BE2C (cell line): ENCODE results near the gene FMNL2.

Source experiments
- DNase-seq: peaks from one replicate; pipeline ENCODE4 v3.0.0-alpha.2; 2020
- H3K27me3 ChIP-seq: fragments of 250-450 bp; sonication (Bioruptor Pico); 2 replicates; pipeline ENCODE4 v1.5.1; 2020; ENCODE audit warnings: mild to moderate bottlenecking
- H3K36me3 ChIP-seq: fragments of 250-450 bp; sonication (Bioruptor Pico); 2 replicates; pipeline ENCODE4 v1.5.1; 2020; ENCODE audit warnings: mild to moderate bottlenecking
- H3K4me1 ChIP-seq: fragments of 250-450 bp; sonication (Bioruptor Pico); 2 replicates; pipeline ENCODE4 v1.5.1; 2020
- H3K4me3 ChIP-seq: 2 replicates; pipeline ENCODE4 v1.5.1; 2011; ENCODE audit warnings: low read depth, low read length
- H3K9me3 ChIP-seq: fragments of 250-450 bp; sonication (Bioruptor Pico); 2 replicates; pipeline ENCODE4 v1.5.1; 2020
- TF ChIP-seq, protein P1 (sequence below): IDR thresholded peaks from 2 replicates; pipeline ENCODE4 v1.5.1; 2012; ENCODE audit warnings: mild to moderate bottlenecking, low read depth, low read length

FMNL2 gene

GRCh38 chr2:152488075-152488474, 153.1 kb downstream of the FMNL2 start:
- no peaks in the 10 kb centered on the region for H3K4me1 ChIP-seq
- no peak overlapping the region for H3K4me3 ChIP-seq
- TF ChIP-seq, protein P1, sequence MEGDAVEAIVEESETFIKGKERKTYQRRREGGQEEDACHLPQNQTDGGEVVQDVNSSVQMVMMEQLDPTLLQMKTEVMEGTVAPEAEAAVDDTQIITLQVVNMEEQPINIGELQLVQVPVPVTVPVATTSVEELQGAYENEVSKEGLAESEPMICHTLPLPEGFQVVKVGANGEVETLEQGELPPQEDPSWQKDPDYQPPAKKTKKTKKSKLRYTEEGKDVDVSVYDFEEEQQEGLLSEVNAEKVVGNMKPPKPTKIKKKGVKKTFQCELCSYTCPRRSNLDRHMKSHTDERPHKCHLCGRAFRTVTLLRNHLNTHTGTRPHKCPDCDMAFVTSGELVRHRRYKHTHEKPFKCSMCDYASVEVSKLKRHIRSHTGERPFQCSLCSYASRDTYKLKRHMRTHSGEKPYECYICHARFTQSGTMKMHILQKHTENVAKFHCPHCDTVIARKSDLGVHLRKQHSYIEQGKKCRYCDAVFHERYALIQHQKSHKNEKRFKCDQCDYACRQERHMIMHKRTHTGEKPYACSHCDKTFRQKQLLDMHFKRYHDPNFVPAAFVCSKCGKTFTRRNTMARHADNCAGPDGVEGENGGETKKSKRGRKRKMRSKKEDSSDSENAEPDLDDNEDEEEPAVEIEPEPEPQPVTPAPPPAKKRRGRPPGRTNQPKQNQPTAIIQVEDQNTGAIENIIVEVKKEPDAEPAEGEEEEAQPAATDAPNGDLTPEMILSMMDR, result no peak
- no peaks in the 10 kb centered on the region for H3K27me3 ChIP-seq
- H3K9me3 ChIP-seq, result no peaks in the 10 kb centered on the region
- no peak for DNase-seq
- no peaks in the 10 kb centered on the region for H3K36me3 ChIP-seq

- Histone ChIP-seq H3K36me3 (no peaks in the 10 kb centered on the region), H3K4me1 (no peaks in the 10 kb centered on the region), H3K4me3 (no peak overlapping the region), H3K27me3 (no peaks in the 10 kb centered on the region), H3K9me3 (no peaks in the 10 kb centered on the region)
- TF ChIP-seq, protein P1, result no peak
- DNase-seq, result no peak
Measured at GRCh38 chr2:152489364-152489763, 154.4 kb downstream of the FMNL2 start.

- no peaks in the 10 kb centered on the region for H3K36me3 ChIP-seq
- TF ChIP-seq, protein P1, result no peak
- no peaks in the 10 kb centered on the region for H3K27me3 ChIP-seq
- H3K4me1 ChIP-seq, result no peaks in the 10 kb centered on the region
- H3K4me3 ChIP-seq, result no peak overlapping the region
- DNase-seq, result no peak
- H3K9me3 ChIP-seq, result no peaks in the 10 kb centered on the region
Measured at GRCh38 chr2:152490686-152491455, 155.9 kb downstream of the FMNL2 start.

DNA sequence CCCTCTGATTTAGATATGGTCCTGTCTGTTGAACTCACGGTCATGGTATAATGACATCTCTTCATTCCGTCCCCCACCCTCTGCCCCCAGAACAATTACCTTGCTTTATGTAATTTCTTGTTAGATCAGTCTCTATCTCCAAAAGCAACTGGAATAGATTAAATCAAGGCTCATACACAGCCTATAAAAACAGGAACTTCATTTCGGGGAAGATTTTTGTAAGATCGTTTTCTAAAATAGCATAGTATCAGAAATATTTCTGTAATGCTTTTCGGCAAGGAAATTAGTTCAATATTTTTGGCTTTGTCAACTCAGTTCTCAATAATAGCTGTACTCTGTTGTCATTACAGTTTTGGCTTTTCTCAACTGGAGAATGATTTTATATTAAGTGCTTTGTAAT, 157.2 kb downstream of the FMNL2 start:
- Histone ChIP-seq H3K4me1 (no peaks in the 10 kb centered on the region), H3K27me3 (no peaks in the 10 kb centered on the region), H3K9me3 (no peaks in the 10 kb centered on the region), H3K36me3 (no peaks in the 10 kb centered on the region), H3K4me3 (no peak overlapping the region)
- no peak for DNase-seq
- TF ChIP-seq, protein P1, result no peak

- Histone ChIP-seq H3K27me3 (no peaks in the 10 kb centered on the region), H3K9me3 (no peaks in the 10 kb centered on the region), H3K4me1 (no peaks in the 10 kb centered on the region), H3K4me3 (no peak overlapping the region), H3K36me3 (no peaks in the 10 kb centered on the region)
- no peak for DNase-seq
- TF ChIP-seq, protein P1, result no peak
Measured at GRCh38 chr2:152492911-152493310, 157.9 kb downstream of the FMNL2 start.

GRCh38 chr2:152493417-152493816, 158.4 kb downstream of the FMNL2 start:
- no peaks in the 10 kb centered on the region for H3K27me3 ChIP-seq
- no peak overlapping the region for H3K4me3 ChIP-seq
- no peaks in the 10 kb centered on the region for H3K9me3 ChIP-seq
- DNase-seq, result no peak
- no peaks in the 10 kb centered on the region for H3K4me1 ChIP-seq
- TF ChIP-seq, protein P1, result no peak
- H3K36me3 ChIP-seq, result no peaks in the 10 kb centered on the region
